ENCODE measurements around the gene ATRAID. TPM values are rescaled to one million over a fixed set of nuclear protein-coding genes. Genes with fewer than 3 reads are reported as not detected.

Gene ATRAID
- polyA plus RNA-seq, 4 donors, result 144 to 186 (median 158) TPM

Other genes starting within 250 kb of the ATRAID start
- 10 to 100 TPM; 11.2 to 16.6 (median 13.6) TPM for gene MAPRE3, start 241.4 kb upstream of the ATRAID start, polyA plus RNA-seq (ENCODE audit: insufficient read length in 4 of 4)
- 10 to 100 TPM; 52.6 to 75.7 (median 61.0) TPM for gene TMEM214, start 179.1 kb upstream of the ATRAID start, polyA plus RNA-seq (ENCODE audit: insufficient read length in 4 of 4)
- 10 to 100 TPM; 58.7 to 71.0 (median 65.6) TPM for gene AGBL5, start 160.4 kb upstream of the ATRAID start, polyA plus RNA-seq (ENCODE audit: insufficient read length in 4 of 4)
- gene OST4, start 140.4 kb upstream of the ATRAID start, polyA plus RNA-seq (ENCODE audit: insufficient read length in 4 of 4), result 100 to 1,000 TPM; 222 to 297 (median 264) TPM
- 100 to 1,000 TPM in 2 of 4 donors, 10 to 100 TPM in 2; 75.5 to 182 (median 99.1) TPM for gene EMILIN1, start 133.4 kb upstream of the ATRAID start, polyA plus RNA-seq (ENCODE audit: insufficient read length in 4 of 4)
- 10 to 100 TPM; 45.4 to 55.6 (median 52.0) TPM for gene KHK, start 125.3 kb upstream of the ATRAID start, polyA plus RNA-seq (ENCODE audit: insufficient read length in 4 of 4)
- gene CGREF1, start 92.9 kb upstream of the ATRAID start, polyA plus RNA-seq (ENCODE audit: insufficient read length in 4 of 4), result 1 to 10 TPM; 5.4 to 7.3 (median 6.5) TPM
- gene ABHD1, start 88.2 kb upstream of the ATRAID start, polyA plus RNA-seq (ENCODE audit: insufficient read length in 4 of 4), result 1 to 10 TPM in 3 of 4 donors, under 1 TPM in 1; 0.99 to 2.0 (median 1.3) TPM
- gene PREB, start 77.4 kb upstream of the ATRAID start, polyA plus RNA-seq (ENCODE audit: insufficient read length in 4 of 4), result 10 to 100 TPM; 46.6 to 54.1 (median 52.2) TPM
- not detected for gene PRR30, start 72.6 kb upstream of the ATRAID start, polyA plus RNA-seq (ENCODE audit: insufficient read length in 4 of 4)
- gene TCF23, start 63.0 kb upstream of the ATRAID start, polyA plus RNA-seq (ENCODE audit: insufficient read length in 4 of 4), result under 1 TPM; 0.42 to 0.76 (median 0.70) TPM
- gene SLC5A6, start 227 bp downstream of the ATRAID start, polyA plus RNA-seq (ENCODE audit: insufficient read length in 4 of 4), result 10 to 100 TPM; 29.6 to 48.6 (median 39.4) TPM
- gene CAD, start 5.3 kb downstream of the ATRAID start, polyA plus RNA-seq (ENCODE audit: insufficient read length in 4 of 4), result 10 to 100 TPM; 34.7 to 63.8 (median 46.3) TPM
- gene SLC30A3, start 51.0 kb downstream of the ATRAID start, polyA plus RNA-seq (ENCODE audit: insufficient read length in 4 of 4), result 10 to 100 TPM in 1 of 4 donors, 1 to 10 TPM in 3; 5.3 to 11.2 (median 7.0) TPM
- 1 to 10 TPM in 2 of 4 donors, under 1 TPM in 2; 0.43 to 1.6 (median 0.83) TPM for gene DNAJC5G, start 63.4 kb downstream of the ATRAID start, polyA plus RNA-seq (ENCODE audit: insufficient read length in 4 of 4)
- 1 to 10 TPM; 3.4 to 8.7 (median 4.7) TPM for gene TRIM54, start 70.4 kb downstream of the ATRAID start, polyA plus RNA-seq (ENCODE audit: insufficient read length in 4 of 4)
- 1 to 10 TPM in 2 of 4 donors, under 1 TPM in 2; 0.59 to 1.5 (median 1.1) TPM for gene UCN, start 96.4 kb downstream of the ATRAID start, polyA plus RNA-seq (ENCODE audit: insufficient read length in 4 of 4)
- 10 to 100 TPM; 69.5 to 93.3 (median 80.5) TPM for gene MPV17, start 111.1 kb downstream of the ATRAID start, polyA plus RNA-seq (ENCODE audit: insufficient read length in 4 of 4)
- gene GTF3C2, start 144.7 kb downstream of the ATRAID start, polyA plus RNA-seq (ENCODE audit: insufficient read length in 4 of 4), result 10 to 100 TPM; 65.4 to 82.3 (median 73.2) TPM
- gene EIF2B4, start 158.3 kb downstream of the ATRAID start, polyA plus RNA-seq (ENCODE audit: insufficient read length in 4 of 4), result 10 to 100 TPM; 44.1 to 58.6 (median 52.8) TPM
- 100 to 1,000 TPM in 3 of 4 donors, 10 to 100 TPM in 1; 99.0 to 127 (median 108) TPM for gene SNX17, start 158.6 kb downstream of the ATRAID start, polyA plus RNA-seq (ENCODE audit: insufficient read length in 4 of 4)
- gene ZNF513, start 168.7 kb downstream of the ATRAID start, polyA plus RNA-seq (ENCODE audit: insufficient read length in 4 of 4), result 10 to 100 TPM; 16.4 to 28.5 (median 21.2) TPM
- gene PPM1G, start 197.6 kb downstream of the ATRAID start, polyA plus RNA-seq (ENCODE audit: insufficient read length in 4 of 4), result 10 to 100 TPM; 87.3 to 98.8 (median 92.5) TPM
- gene NRBP1, start 216.6 kb downstream of the ATRAID start, polyA plus RNA-seq (ENCODE audit: insufficient read length in 4 of 4), result 100 to 1,000 TPM; 125 to 146 (median 132) TPM
- gene KRTCAP3, start 230.3 kb downstream of the ATRAID start, polyA plus RNA-seq (ENCODE audit: insufficient read length in 4 of 4), result 10 to 100 TPM in 1 of 4 donors, 1 to 10 TPM in 3; 7.4 to 11.5 (median 8.2) TPM